SKM-1 (cell line): ENCODE data around the gene SLC66A1.

Experiments used
- DNase-seq: peaks from one replicate; lab custom pipeline; 2025; ENCODE audit not compliant: unreplicated experiment; lab: John Stamatoyannopoulos, UW

Gene SLC66A1

GRCh38 chr1:19376428-19377372, 64.6 kb downstream of the SLC66A1 start:
- no peak for DNase-seq

GRCh38 chr1:19377812-19378718, 65.9 kb downstream of the SLC66A1 start:
- DNase-seq, result no peak
